SK-N-SH treated with all-trans-retinoic acid at 6 μM for 48 hours (cell line): ENCODE data around the gene FMN1.
A peak's percentile ranks its signal among the peaks of the same experiment; 100 is the strongest.

ENCODE experiments used
- ATAC-seq: fragments of 200-7000 bp; cut with Tn5 transposase; 3 replicates; pipeline ENCODE4 v1.9.1; 2020; ENCODE audit warnings: mild to moderate bottlenecking, moderate library complexity
- ARNTL ChIP-seq: fragments of 450-650 bp; formaldehyde crosslinking; IDR thresholded peaks from 2 replicates; pipeline ENCODE4 v1.5.0; 2020; ENCODE audit warnings: low read depth, mild to moderate bottlenecking, moderate library complexity, borderline replicate concordance
- BACH2 ChIP-seq: fragments of 250-450 bp; sonication (Bioruptor Pico); IDR thresholded peaks from 2 replicates; pipeline ENCODE4 v1.9.0; 2021; ENCODE audit warnings: mild to moderate bottlenecking, borderline replicate concordance
- CSDC2 ChIP-seq: fragments of 250-450 bp; sonication (Bioruptor Pico); IDR thresholded peaks from 2 replicates; pipeline ENCODE4 v1.5.0; 2020; ENCODE audit warnings: mild to moderate bottlenecking, moderate library complexity
- CSRNP3 ChIP-seq: fragments of 250-450 bp; sonication (Bioruptor Pico); IDR thresholded peaks from 2 replicates; pipeline ENCODE4 v1.5.1; 2021; ENCODE audit warnings: mild to moderate bottlenecking, moderate library complexity
- ESRRG ChIP-seq: fragments of 250-450 bp; sonication (Bioruptor Pico); IDR thresholded peaks from 2 replicates; pipeline ENCODE4 v1.6.1; 2021; ENCODE audit warnings: mild to moderate bottlenecking
- ISL1 ChIP-seq: fragments of 250-450 bp; sonication (Bioruptor Pico); IDR thresholded peaks from 2 replicates; pipeline ENCODE4 v2.1.2; 2022; ENCODE audit warnings: mild to moderate bottlenecking, moderate library complexity
- OSR1 ChIP-seq: fragments of 250-450 bp; sonication (Bioruptor Pico); IDR thresholded peaks from 2 replicates; pipeline ENCODE4 v1.8.0; 2022; ENCODE audit warnings: moderate library complexity, mild to moderate bottlenecking, inconsistent platforms
- POU6F1 ChIP-seq: fragments of 250-450 bp; sonication (Bioruptor Pico); IDR thresholded peaks from 2 replicates; pipeline ENCODE4 v1.8.0; 2021; ENCODE audit warnings: low read depth, mild to moderate bottlenecking, moderate library complexity, borderline replicate concordance
- SNAI2 ChIP-seq: fragments of 250-450 bp; sonication (Bioruptor Pico); IDR thresholded peaks from 2 replicates; pipeline ENCODE4 v1.5.0; 2020; ENCODE audit warnings: mild to moderate bottlenecking, moderate library complexity
- TOX ChIP-seq: fragments of 250-450 bp; sonication (Bioruptor Pico); IDR thresholded peaks from 2 replicates; pipeline ENCODE4 v1.8.0; 2021; ENCODE audit warnings: mild to moderate bottlenecking, moderate library complexity, borderline replicate concordance
- ZC3H10 ChIP-seq: fragments of 250-450 bp; sonication (Bioruptor Pico); IDR thresholded peaks from 2 replicates; pipeline ENCODE4 v1.5.1; 2021; ENCODE audit warnings: mild to moderate bottlenecking, moderate library complexity
- ZFP3 ChIP-seq: fragments of 250-450 bp; sonication (Bioruptor Pico); IDR thresholded peaks from 2 replicates; pipeline ENCODE4 v1.5.0; 2020; ENCODE audit warnings: mild to moderate bottlenecking, moderate library complexity
- ZNF565 ChIP-seq: fragments of 450-650 bp; formaldehyde crosslinking; conservative IDR thresholded peaks from 2 replicates; pipeline ENCODE4 v1.5.0; 2020; ENCODE audit warnings: low read depth, mild to moderate bottlenecking, moderate library complexity
- ZNF70 ChIP-seq: fragments of 450-650 bp; formaldehyde crosslinking; IDR thresholded peaks from 2 replicates; pipeline ENCODE4 v1.5.0; 2020; ENCODE audit warnings: mild to moderate bottlenecking, moderate library complexity
- ZNF8 ChIP-seq: fragments of 450-650 bp; formaldehyde crosslinking; IDR thresholded peaks from 2 replicates; pipeline ENCODE4 v1.5.0; 2020; ENCODE audit warnings: mild to moderate bottlenecking, moderate library complexity
- TF ChIP-seq, protein P1 (sequence below): fragments of 250-450 bp; sonication (Bioruptor Pico); IDR thresholded peaks from 2 replicates; pipeline ENCODE4 v1.5.0; 2020; ENCODE audit warnings: mild to moderate bottlenecking, moderate library complexity
- TF ChIP-seq, protein P2 (sequence below): fragments of 250-450 bp; sonication (Bioruptor Pico); IDR thresholded peaks from 2 replicates; pipeline ENCODE4 v1.5.1; 2020; ENCODE audit warnings: low read depth, mild to moderate bottlenecking, moderate library complexity
- TF ChIP-seq, protein P3 (sequence below): fragments of 250-450 bp; sonication (Bioruptor Pico); IDR thresholded peaks from 2 replicates; pipeline ENCODE4 v1.8.0; 2020; ENCODE audit warnings: mild to moderate bottlenecking, moderate library complexity, borderline replicate concordance

The FMN1 gene

GRCh38 chr15:32717426-32718226 is 476.9 kb downstream of the FMN1 start, which contains the start of gene GREM1:
Gene GREM1, plus strand, starts transcription at chr15:32718004. Its CDS starts 12,687 bp downstream, at chr15:32730691.
- TF ChIP-seq ESRRG = no peak
- no peak for TF ChIP-seq TOX (CRISPR knock-in tag)
- TF ChIP-seq ZNF8 (CRISPR knock-in tag) = no peak
- TF ChIP-seq ZFP3 (CRISPR knock-in tag) = no peak
- peak; percentile 61 for ATAC-seq

GRCh38 chr15:32716915-32717425 is 477.5 kb downstream of the FMN1 start:
- TF ChIP-seq CSRNP3 (CRISPR knock-in tag) (no peak), ISL1 (CRISPR knock-in tag) (no peak), ZFP3 (CRISPR knock-in tag) (no peak), ZNF8 (CRISPR knock-in tag) (no peak), ZNF70 (no peak), BACH2 (CRISPR knock-in tag) (no peak), ZC3H10 (no peak), POU6F1 (CRISPR knock-in tag) (no peak), ARNTL (no peak), SNAI2 (no peak), CSDC2 (CRISPR knock-in tag) (no peak), ZNF565 (CRISPR knock-in tag) (no peak)
- TF ChIP-seq, protein P1, sequence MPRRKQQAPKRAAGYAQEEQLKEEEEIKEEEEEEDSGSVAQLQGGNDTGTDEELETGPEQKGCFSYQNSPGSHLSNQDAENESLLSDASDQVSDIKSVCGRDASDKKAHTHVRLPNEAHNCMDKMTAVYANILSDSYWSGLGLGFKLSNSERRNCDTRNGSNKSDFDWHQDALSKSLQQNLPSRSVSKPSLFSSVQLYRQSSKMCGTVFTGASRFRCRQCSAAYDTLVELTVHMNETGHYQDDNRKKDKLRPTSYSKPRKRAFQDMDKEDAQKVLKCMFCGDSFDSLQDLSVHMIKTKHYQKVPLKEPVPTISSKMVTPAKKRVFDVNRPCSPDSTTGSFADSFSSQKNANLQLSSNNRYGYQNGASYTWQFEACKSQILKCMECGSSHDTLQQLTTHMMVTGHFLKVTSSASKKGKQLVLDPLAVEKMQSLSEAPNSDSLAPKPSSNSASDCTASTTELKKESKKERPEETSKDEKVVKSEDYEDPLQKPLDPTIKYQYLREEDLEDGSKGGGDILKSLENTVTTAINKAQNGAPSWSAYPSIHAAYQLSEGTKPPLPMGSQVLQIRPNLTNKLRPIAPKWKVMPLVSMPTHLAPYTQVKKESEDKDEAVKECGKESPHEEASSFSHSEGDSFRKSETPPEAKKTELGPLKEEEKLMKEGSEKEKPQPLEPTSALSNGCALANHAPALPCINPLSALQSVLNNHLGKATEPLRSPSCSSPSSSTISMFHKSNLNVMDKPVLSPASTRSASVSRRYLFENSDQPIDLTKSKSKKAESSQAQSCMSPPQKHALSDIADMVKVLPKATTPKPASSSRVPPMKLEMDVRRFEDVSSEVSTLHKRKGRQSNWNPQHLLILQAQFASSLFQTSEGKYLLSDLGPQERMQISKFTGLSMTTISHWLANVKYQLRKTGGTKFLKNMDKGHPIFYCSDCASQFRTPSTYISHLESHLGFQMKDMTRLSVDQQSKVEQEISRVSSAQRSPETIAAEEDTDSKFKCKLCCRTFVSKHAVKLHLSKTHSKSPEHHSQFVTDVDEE (CRISPR knock-in tag) = no peak
- TF ChIP-seq, protein P2, sequence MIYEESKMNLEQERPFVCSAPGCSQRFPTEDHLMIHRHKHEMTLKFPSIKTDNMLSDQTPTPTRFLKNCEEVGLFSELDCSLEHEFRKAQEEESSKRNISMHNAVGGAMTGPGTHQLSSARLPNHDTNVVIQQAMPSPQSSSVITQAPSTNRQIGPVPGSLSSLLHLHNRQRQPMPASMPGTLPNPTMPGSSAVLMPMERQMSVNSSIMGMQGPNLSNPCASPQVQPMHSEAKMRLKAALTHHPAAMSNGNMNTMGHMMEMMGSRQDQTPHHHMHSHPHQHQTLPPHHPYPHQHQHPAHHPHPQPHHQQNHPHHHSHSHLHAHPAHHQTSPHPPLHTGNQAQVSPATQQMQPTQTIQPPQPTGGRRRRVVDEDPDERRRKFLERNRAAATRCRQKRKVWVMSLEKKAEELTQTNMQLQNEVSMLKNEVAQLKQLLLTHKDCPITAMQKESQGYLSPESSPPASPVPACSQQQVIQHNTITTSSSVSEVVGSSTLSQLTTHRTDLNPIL (CRISPR knock-in tag) = no peak

DNA sequence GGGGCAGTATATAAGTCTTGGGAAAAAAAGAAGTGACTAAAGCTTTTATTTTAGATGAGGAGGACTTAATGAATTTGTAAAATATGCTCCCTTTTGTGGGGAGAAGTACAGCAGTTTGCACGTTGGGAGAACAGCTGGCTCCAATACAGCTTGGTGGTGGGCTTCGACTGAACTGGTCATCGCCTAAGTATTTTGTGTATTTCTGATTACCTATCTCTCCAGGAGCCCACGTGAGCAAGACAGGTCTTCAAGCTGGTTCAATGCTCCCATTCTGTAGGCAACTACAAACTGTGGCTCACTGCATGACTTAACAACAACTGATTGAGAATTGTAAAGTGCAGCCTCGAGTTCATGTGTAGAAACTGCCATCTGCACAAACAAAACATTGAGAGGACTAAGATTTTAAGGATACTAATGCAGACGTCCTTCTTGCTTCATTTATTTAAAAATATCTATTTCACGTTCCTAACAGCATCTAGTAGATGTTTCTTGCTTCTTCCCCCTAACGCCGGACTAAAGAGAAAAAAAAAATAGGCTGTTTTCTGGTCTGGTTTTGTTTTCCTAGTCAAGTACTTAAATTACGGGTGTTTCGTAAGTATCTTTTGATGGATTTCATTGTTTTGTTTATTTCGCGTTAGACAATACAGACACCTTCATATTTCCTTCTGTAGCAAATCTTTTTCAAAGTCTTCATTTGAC is 478.1 kb downstream of the FMN1 start:
- TF ChIP-seq ZNF565 (CRISPR knock-in tag) (no peak), OSR1 (CRISPR knock-in tag) (no peak), CSRNP3 (CRISPR knock-in tag) (no peak), POU6F1 (CRISPR knock-in tag) (no peak), SNAI2 (no peak)
- TF ChIP-seq, protein P3, sequence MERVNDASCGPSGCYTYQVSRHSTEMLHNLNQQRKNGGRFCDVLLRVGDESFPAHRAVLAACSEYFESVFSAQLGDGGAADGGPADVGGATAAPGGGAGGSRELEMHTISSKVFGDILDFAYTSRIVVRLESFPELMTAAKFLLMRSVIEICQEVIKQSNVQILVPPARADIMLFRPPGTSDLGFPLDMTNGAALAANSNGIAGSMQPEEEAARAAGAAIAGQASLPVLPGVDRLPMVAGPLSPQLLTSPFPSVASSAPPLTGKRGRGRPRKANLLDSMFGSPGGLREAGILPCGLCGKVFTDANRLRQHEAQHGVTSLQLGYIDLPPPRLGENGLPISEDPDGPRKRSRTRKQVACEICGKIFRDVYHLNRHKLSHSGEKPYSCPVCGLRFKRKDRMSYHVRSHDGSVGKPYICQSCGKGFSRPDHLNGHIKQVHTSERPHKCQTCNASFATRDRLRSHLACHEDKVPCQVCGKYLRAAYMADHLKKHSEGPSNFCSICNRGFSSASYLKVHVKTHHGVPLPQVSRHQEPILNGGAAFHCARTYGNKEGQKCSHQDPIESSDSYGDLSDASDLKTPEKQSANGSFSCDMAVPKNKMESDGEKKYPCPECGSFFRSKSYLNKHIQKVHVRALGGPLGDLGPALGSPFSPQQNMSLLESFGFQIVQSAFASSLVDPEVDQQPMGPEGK (CRISPR knock-in tag) = no peak
- TF ChIP-seq, protein P2 (CRISPR knock-in tag) = no peak
- TF ChIP-seq, all 23 proteins: peak for 0
- ATAC-seq = no peak

More at GRCh38 chr15:32716915-32717425, 477.5 kb downstream of the FMN1 start:
- no peak for ATAC-seq
